SIG-M5 treated with dmso at 0.1 percent for 504 hours (cell line): ENCODE results near the gene NPR3.
"Not testable (repeated sequence)": the region's sequence is repeated elsewhere in the genome, so short reads cannot be mapped to it uniquely, and the experiment has no call there.

ENCODE experiments used
- DNase-seq: peaks from one replicate; lab custom pipeline; 2025; ENCODE audit not compliant: unreplicated experiment; lab: John Stamatoyannopoulos, UW

The NPR3 gene

GRCh38 chr5:32760091-32760509, 49.0 kb downstream of the NPR3 start:
- no peak for DNase-seq

- DNase-seq, result no peak
Measured at GRCh38 chr5:32765266-32765665, 54.1 kb downstream of the NPR3 start.

- peak; percentile 46 for DNase-seq
Measured at GRCh38 chr5:32767948-32768467, 56.9 kb downstream of the NPR3 start.

GRCh38 chr5:32769711-32770110, 58.6 kb downstream of the NPR3 start:
- DNase-seq, result no peak

GRCh38 chr5:32770444-32770843, 59.3 kb downstream of the NPR3 start:
- DNase-seq, result no peak

GRCh38 chr5:32771037-32771436, 59.9 kb downstream of the NPR3 start:
- no peak for DNase-seq

GRCh38 chr5:32773944-32774343, 62.8 kb downstream of the NPR3 start:
- DNase-seq, result no peak

GRCh38 chr5:32776200-32776599, 65.1 kb downstream of the NPR3 start:
- no peak for DNase-seq

GRCh38 chr5:32777222-32777621, 66.1 kb downstream of the NPR3 start:
- no peak for DNase-seq

- DNase-seq, result no peak
Measured at GRCh38 chr5:32777733-32778132, 66.6 kb downstream of the NPR3 start.

- DNase-seq, result no peak
Measured at GRCh38 chr5:32778403-32778802, 67.3 kb downstream of the NPR3 start.

- DNase-seq, result no peak
Measured at GRCh38 chr5:32779754-32780415, 68.8 kb downstream of the NPR3 start.

- DNase-seq, result no peak
Measured at GRCh38 chr5:32780508-32780919, 69.4 kb downstream of the NPR3 start.

- DNase-seq, result no peak
Measured at GRCh38 chr5:32783661-32784060, 72.5 kb downstream of the NPR3 start.

- no peak for DNase-seq
Measured at GRCh38 chr5:32785611-32786254, 74.6 kb downstream of the NPR3 start.

- no peak for DNase-seq
Measured at GRCh38 chr5:32786311-32786710, 75.2 kb downstream of the NPR3 start.

- DNase-seq, result no peak
Measured at GRCh38 chr5:32790411-32790951, 79.4 kb downstream of the NPR3 start.

GRCh38 chr5:32791536-32792243, 80.6 kb downstream of the NPR3 start:
- no peak for DNase-seq

- DNase-seq, result no peak
Measured at GRCh38 chr5:32794086-32794485, 83.0 kb downstream of the NPR3 start.

GRCh38 chr5:32802764-32803163, 91.6 kb downstream of the NPR3 start:
- DNase-seq, result no peak

GRCh38 chr5:32803656-32804055, 92.5 kb downstream of the NPR3 start:
- no peak for DNase-seq

- DNase-seq, result not testable (repeated sequence)
Measured at GRCh38 chr5:32805462-32805861, 94.3 kb downstream of the NPR3 start.
